Measurements from ENCODE around the gene THOC2.

Gene THOC2

DNA sequence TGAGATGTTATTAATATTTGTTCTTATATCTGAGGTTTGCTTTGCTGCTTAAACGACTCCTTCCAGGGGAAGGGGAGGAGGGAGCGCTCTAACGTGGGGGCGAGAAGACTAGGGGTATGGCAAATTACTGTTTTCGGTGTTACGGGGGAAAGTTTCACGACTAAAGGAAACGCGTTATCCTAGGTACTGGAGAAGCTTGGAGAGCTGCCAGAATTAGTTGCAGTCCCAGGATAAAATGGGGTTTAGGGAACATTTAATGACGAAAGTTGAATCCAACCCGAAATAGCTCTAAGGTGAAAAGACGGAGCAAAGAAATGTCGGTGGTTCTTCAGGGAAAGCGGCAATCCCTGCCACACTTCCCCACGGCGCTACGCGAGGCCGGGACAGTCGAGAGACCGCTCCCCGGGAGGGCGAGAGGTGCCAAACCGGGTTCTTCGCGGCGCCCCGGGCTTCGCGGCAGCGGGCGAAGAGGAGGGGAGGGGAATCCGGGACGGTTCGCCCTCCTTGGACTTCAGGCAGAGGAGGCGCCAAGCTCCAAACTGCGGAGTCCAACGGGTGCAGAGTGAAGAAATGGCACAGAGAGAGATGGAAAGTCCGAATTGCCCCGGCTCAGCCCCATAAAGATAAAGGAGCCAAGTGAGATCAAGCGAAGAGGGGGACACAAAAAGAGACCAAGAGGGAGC, 724 bp downstream of the THOC2 start (continued):
- TF ChIP-seq, protein P1, sequence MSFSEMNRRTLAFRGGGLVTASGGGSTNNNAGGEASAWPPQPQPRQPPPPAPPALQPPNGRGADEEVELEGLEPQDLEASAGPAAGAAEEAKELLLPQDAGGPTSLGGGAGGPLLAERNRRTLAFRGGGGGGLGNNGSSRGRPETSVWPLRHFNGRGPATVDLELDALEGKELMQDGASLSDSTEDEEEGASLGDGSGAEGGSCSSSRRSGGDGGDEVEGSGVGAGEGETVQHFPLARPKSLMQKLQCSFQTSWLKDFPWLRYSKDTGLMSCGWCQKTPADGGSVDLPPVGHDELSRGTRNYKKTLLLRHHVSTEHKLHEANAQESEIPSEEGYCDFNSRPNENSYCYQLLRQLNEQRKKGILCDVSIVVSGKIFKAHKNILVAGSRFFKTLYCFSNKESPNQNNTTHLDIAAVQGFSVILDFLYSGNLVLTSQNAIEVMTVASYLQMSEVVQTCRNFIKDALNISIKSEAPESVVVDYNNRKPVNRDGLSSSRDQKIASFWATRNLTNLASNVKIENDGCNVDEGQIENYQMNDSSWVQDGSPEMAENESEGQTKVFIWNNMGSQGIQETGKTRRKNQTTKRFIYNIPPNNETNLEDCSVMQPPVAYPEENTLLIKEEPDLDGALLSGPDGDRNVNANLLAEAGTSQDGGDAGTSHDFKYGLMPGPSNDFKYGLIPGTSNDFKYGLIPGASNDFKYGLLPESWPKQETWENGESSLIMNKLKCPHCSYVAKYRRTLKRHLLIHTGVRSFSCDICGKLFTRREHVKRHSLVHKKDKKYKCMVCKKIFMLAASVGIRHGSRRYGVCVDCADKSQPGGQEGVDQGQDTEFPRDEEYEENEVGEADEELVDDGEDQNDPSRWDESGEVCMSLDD (tag by site-specific recombination; IDR thresholded peaks at IDR 0.05), result no peak
- TF ChIP-seq, protein P2, sequence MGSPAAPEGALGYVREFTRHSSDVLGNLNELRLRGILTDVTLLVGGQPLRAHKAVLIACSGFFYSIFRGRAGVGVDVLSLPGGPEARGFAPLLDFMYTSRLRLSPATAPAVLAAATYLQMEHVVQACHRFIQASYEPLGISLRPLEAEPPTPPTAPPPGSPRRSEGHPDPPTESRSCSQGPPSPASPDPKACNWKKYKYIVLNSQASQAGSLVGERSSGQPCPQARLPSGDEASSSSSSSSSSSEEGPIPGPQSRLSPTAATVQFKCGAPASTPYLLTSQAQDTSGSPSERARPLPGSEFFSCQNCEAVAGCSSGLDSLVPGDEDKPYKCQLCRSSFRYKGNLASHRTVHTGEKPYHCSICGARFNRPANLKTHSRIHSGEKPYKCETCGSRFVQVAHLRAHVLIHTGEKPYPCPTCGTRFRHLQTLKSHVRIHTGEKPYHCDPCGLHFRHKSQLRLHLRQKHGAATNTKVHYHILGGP (tag by site-specific recombination; IDR thresholded peaks at IDR 0.05), result no peak
- TF ChIP-seq PATZ1 (tag by site-specific recombination; IDR thresholded peaks at IDR 0.05) (no peak), ZNF184 (tag by site-specific recombination; IDR thresholded peaks at IDR 0.05) (no peak)

DNA sequence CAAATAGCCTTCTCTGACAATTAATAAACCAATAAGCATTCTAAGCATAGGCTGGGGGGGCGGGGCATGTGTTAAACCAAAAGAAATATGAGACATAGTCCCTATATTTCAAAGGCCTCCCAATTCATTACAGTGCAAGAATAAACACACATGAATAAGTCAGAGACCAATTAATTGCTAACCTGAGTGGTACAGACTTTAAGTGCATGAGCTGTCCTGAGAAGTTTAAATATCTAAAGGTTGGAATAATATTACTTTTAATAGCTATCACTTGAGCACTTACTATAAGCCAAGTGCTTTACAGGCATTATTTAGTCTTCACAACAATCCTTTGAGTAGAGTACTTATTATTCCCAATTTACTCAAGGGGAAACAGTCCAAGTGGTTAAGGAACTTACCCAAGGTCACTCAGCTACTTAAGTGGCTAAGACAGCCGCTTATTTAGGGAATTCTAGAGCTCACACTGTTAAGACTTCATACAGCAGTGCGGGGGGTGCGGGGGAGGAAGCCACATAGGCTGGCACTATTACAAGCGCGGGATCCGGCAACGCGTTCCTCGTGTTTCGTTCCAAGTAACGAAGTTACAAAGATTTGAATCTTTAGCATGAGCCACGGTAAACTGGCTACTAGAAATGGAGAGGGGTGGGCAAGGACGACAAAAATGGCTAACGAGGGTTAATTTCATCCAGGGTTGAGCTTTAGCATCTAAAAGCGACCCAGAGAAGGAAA, 1.4 kb downstream of the THOC2 start:
- ChIA-PET CTCF (interaction anchor here (0.6 to 1.2 kb wide), 8 partner anchors 17 to 355 kb away, joined by 3 to 5 read pairs (median 3); no protein-coding TSS in a partner anchor), POLR2A (no interaction called here)
- Histone ChIP-seq H3K4me1 (ENCODE audit: control insufficient read depth, insufficient read depth, low read length) (no peaks in the 10 kb centered on the region), H3K4me3 (ENCODE audit: low read depth, low read length) (peak overlapping the region; percentile 80), H3K36me3 (ENCODE audit: control insufficient read depth in 2 of 2, insufficient read depth in 1 of 2, low read length in 2 of 2) (no peaks in the 10 kb centered on the region; a peak in 1 of 3 replicates), H3K27ac (ENCODE audit: extremely low read depth, low read depth, low read length) (peak overlapping the region; percentile 72; the same call in 1 of the 2 replicates), H3K9me3 (ENCODE audit: control insufficient read depth, insufficient read depth, low read depth, low read length) (no peaks in the 10 kb centered on the region)
- TF ChIP-seq, protein P3, sequence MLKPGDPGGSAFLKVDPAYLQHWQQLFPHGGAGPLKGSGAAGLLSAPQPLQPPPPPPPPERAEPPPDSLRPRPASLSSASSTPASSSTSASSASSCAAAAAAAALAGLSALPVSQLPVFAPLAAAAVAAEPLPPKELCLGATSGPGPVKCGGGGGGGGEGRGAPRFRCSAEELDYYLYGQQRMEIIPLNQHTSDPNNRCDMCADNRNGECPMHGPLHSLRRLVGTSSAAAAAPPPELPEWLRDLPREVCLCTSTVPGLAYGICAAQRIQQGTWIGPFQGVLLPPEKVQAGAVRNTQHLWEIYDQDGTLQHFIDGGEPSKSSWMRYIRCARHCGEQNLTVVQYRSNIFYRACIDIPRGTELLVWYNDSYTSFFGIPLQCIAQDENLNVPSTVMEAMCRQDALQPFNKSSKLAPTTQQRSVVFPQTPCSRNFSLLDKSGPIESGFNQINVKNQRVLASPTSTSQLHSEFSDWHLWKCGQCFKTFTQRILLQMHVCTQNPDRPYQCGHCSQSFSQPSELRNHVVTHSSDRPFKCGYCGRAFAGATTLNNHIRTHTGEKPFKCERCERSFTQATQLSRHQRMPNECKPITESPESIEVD (tag by site-specific recombination; IDR thresholded peaks at IDR 0.05), result peak; percentile 53; the same call in 1 of the 2 replicates
- TF ChIP-seq HOXC10 (CRISPR knock-in tag; IDR thresholded peaks at IDR 0.05), result no peak
- TF ChIP-seq ZNF610 (tag by site-specific recombination; IDR thresholded peaks at IDR 0.05; ENCODE audit: borderline replicate concordance), result no peak
- TF ChIP-seq GLIS2 (tag by site-specific recombination; IDR thresholded peaks at IDR 0.05), result peak; percentile 55; the same call in 1 of the 2 replicates
- TF ChIP-seq INSM2 (tag by site-specific recombination; IDR thresholded peaks at IDR 0.05), result no peak
- TF ChIP-seq OSR2 (tag by site-specific recombination; IDR thresholded peaks at IDR 0.05), result peak; percentile 83
- TF ChIP-seq ZNF112 (tag by site-specific recombination; IDR thresholded peaks at IDR 0.05), result no peak
- TF ChIP-seq ZNF391 (tag by site-specific recombination; IDR thresholded peaks at IDR 0.05; ENCODE audit: borderline replicate concordance, low read depth), result no peak
- no peak for TF ChIP-seq ZNF621 (tag by site-specific recombination; IDR thresholded peaks at IDR 0.05)
- no peak for TF ChIP-seq ZBTB20 (tag by site-specific recombination; IDR thresholded peaks at IDR 0.05)
- no peak for TF ChIP-seq SP2 (tag by site-specific recombination; IDR thresholded peaks at IDR 0.05)
- TF ChIP-seq ZNF37A (tag by site-specific recombination; IDR thresholded peaks at IDR 0.05), result no peak
- peak; percentile 50 for TF ChIP-seq ZFHX2 (tag by site-specific recombination; conservative IDR thresholded peaks at IDR 0.05)
- no peak for TF ChIP-seq ZNF10 (tag by site-specific recombination; IDR thresholded peaks at IDR 0.05)
- no peak for TF ChIP-seq ZNF19 (tag by site-specific recombination; IDR thresholded peaks at IDR 0.05; ENCODE audit: low read depth)
- TF ChIP-seq ZNF214 (tag by site-specific recombination; IDR thresholded peaks at IDR 0.05; ENCODE audit: borderline replicate concordance), result no peak
- TF ChIP-seq IKZF3 (tag by site-specific recombination; IDR thresholded peaks at IDR 0.05), result 0 out of 2 replicates have a peak, but pooled peaks have one; percentile 27
- peak; percentile 82 for TF ChIP-seq GLIS1 (tag by site-specific recombination; IDR thresholded peaks at IDR 0.05)
- TF ChIP-seq EGR2 (tag by site-specific recombination; IDR thresholded peaks at IDR 0.05; ENCODE audit: low read depth), result peak; percentile 40
- no peak for TF ChIP-seq PRDM1 (tag by site-specific recombination; IDR thresholded peaks at IDR 0.05)
- TF ChIP-seq KLF17 (tag by site-specific recombination; IDR thresholded peaks at IDR 0.05), result no peak

Measured in HEK293 (cell line).